Stimulated activated CD4-positive, alpha-beta T cell treated with anti-CD3 and anti-CD28 coated beads, Interleukin-15, amount 100 ng/mL, for 48 hours (primary cell): ENCODE measurements around the gene MRPL58.
A peak's percentile ranks its signal among the peaks of the same experiment; 100 is the strongest.
"Not testable (repeated sequence)": the region's sequence is repeated elsewhere in the genome, so short reads cannot be mapped to it uniquely, and the experiment has no call there.

Experiments
- DNase-seq, 2 donors: peaks; one replicate each; pipeline ENCODE4 v3.0.0-alpha.2; 2020; ENCODE audit warnings: low read depth in 2 of 2

The MRPL58 gene

GRCh38 chr17:75012346-75013091 is at the start of gene MRPL58:
MRPL58 (plus strand) TSS chr17:75012670; CDS start chr17:75012687, 17 bp downstream.
- peak; percentile 70 to 80 for DNase-seq

DNA sequence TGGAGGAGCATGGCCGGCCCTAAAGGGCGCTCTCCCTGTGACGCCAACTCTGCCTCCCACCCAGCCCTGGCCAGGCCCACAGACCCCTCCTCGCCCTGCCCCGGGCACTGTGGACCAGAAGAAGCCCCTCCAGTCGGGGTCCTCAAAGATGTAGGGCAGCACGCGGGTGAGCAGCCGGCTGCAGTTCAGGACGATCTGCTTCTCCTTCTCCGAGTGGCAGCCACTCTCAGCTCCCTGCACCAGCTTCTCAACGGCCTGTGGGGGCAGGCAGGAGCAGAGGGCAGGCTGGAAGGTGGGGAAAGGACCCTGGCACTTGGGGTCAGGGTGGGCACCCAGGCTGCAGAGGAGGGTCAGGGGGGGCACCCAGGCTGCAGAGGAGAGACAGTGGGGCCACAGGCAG is 48.8 kb upstream of the MRPL58 start:
- DNase-seq: no peak

- no peak for DNase-seq
These were observed 48.2 kb upstream of the MRPL58 start for GRCh38 chr17:74964246-74964761.

DNA sequence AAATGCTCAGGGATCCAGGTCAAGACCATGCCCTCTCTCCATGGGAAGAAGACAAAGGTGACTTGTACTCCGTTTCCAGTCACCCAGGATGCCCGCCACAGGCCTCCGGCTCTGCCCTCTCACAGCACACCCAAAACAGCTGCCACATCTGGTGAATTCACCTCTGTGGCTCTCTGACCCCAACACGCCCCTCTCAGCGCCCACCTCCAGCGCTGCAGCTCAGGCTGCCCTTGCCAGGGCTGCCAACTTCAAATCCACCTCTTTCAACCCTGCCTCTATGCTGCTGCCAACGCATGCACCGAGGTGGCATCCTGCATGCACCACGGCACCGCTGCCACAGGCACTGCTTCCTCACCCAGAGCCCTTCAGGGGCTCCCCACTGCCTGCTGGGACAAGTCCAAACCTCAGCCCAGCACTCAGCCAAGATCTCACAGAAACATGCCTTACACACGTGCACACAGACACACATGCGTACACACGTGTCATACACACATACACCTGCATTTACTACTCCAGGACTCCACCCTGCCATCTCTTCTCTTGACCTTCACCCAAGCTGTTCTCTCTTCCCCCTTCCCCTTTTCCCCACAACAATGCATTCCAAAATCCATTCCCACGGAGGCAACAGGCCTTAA is 47.4 kb upstream of the MRPL58 start:
- DNase-seq: no peak

GRCh38 chr17:74968361-74968780 is 44.1 kb upstream of the MRPL58 start:
- no peak for DNase-seq

DNA sequence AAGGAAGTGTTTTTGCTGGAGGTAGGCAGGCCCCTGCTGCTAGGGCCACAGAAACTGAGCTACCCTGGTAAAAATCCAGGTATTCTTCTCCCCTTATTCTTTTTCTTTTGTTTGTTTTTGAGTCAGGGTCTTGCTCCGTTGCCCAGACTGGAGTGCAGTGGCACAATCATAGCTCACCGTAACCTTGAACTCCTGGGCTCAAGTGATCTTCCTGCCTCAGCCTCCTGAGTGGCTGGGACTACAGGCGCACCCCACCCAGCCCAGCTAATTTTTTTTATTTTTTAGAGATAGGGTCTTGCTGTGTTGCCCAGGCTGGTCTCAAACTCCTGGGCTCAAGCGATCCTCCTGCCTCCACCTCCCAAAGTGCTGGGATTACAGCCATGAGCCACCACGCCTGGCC is 43.0 kb upstream of the MRPL58 start:
- not testable (repeated sequence) for DNase-seq

GRCh38 chr17:74970395-74970794 is 42.1 kb upstream of the MRPL58 start:
- no peak for DNase-seq

- DNase-seq: no peak
These were observed 41.2 kb upstream of the MRPL58 start for GRCh38 chr17:74971069-74971841.

GRCh38 chr17:74971842-74972106 is 40.7 kb upstream of the MRPL58 start:
- DNase-seq: no peak

GRCh38 chr17:74972107-74972972 is 40.1 kb upstream of the MRPL58 start, which contains the start of gene HID1:
HID1 (minus strand) TSS chr17:74972759; CDS start chr17:74972656, 103 bp downstream.
- DNase-seq: peak; percentile 43 to 69

- no peak for DNase-seq
These were observed 39.5 kb upstream of the MRPL58 start for GRCh38 chr17:74972973-74973328.

GRCh38 chr17:74975943-74976342 is 36.5 kb upstream of the MRPL58 start:
- DNase-seq: no peak

- DNase-seq: no peak
These were observed 34.7 kb upstream of the MRPL58 start for GRCh38 chr17:74977802-74978201.

- DNase-seq: no peak
These were observed 34.2 kb upstream of the MRPL58 start for GRCh38 chr17:74978240-74978639.

GRCh38 chr17:74979408-74980146 is 32.9 kb upstream of the MRPL58 start:
- DNase-seq: no peak

- DNase-seq: no peak
These were observed 31.0 kb upstream of the MRPL58 start for GRCh38 chr17:74981318-74981978.

DNA sequence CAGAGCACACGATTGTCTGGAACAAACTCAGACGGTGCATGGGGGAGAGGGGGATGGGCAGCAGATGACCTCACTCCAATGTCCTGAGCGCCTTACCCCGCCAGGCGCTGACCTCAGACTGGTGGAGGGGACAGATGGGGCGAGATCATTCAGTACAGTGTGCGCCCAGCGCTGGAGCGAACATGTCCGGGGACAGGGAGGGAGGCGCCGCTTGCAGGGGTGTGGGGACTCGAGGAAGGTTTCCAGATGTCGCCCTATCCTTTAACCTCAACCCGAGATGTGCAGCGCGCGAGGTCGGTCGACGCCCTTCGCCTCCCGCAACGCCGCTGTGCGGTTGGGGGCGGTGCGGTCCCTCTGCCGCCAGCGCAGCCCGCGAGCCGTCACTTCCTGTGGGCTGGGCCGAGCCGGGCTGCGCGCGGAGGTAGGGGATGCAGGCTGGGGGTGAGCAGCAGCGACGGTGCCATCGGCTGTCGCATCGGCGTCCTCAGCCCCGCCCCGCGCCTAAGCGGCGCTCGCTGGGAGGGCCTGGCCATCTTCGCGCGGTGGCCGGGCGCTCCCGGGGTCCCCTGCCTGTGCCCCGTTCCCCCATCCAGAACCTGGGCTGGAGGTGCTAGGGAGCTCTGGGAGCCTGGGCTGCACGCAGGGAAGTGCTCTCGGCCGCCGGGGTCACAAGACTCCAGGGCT is 30.3 kb upstream of the MRPL58 start:
- DNase-seq: peak; percentile 50 to 74

DNA sequence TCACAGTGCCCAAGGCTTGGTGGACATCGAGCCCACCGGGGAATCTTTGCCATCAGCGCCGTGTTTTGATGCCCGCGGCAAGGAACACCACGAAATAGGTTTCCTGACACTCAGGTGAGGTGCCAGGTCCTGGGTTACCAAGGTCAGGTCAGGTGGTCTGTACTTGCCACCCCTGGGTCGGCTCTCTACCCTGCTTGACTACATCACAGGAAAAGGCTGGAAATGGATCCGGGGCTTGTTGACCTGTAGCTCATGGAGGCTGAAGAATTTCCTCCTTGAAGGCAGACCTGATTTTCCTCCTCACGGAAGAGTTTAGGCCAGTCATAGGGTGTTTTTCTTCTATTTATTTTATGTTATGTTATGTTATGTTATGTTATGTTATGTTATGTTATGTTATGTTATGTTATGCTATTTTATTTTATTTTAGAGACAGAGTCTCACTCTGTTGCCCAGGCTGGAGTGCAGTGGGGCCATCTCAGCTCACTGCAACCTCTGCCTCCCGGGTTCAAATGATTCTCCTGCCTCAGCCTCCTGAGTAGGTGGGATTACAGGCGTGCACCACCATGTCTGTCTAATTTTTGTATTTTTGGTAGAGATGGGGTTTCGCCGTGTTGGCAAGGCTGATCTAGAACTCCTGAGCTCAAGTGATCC is 29.7 kb upstream of the MRPL58 start:
- DNase-seq: not testable (repeated sequence)

DNA sequence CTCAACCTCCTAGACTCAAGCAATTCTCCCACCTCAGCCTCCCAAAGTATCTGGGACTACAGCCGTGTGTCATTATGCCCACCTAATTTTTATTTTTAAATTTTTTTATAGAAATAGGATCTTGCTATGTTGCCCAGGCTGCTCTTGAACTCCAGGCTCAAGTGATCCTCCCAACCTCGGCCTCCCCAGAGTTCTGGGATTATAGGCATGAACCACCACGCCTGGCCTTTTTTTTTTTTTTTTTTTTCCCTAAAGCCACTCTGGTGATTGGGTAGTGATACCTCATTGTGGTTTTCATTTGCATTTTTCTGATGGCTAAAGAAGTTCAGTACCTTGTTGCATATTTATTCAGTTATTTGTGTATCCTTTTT is 26.3 kb upstream of the MRPL58 start:
- DNase-seq: no peak
